HepG2 (cell line): Measurements from ENCODE around the gene DCAF4L1. TPM values are rescaled to one million over a fixed set of nuclear protein-coding genes. Genes with fewer than 3 reads are reported as not detected.
A peak's percentile ranks its signal among the peaks of the same experiment; 100 is the strongest.

Source experiments
- ATAC-seq: fragments of 200-7000 bp; cut with Tn5 transposase; 3 replicates; pipeline ENCODE4 v1.9.1; 2020; ENCODE audit warnings: mild to moderate bottlenecking, moderate library complexity
- BruUV-seq: library from RNA; stranded (reverse); fragments of 400-500 nt; replicated peaks from 2 replicates; lab custom pipeline; 2021; lab: Mats Ljungman, UMichigan
- CTCF ChIA-PET: fragments of 300-600 bp; formaldehyde crosslinking; extraction: SDS; loops from one replicate; lab custom pipeline; 2021; ENCODE audit warnings: low total read pairs, inconsistent platforms, low intra/inter-chr PET ratio; lab: Yijun Ruan, JAX
- POLR2A ChIA-PET: fragments of 350-600 bp; sonication (Branson Sonifier 250); formaldehyde crosslinking; loops from one replicate; lab custom pipeline; 2020; ENCODE audit warnings: antibody characterized with exemption, inconsistent platforms; lab: Yijun Ruan, JAX
- DNase-seq: peaks from one replicate; pipeline ENCODE4 v3.0.0-alpha.2; 2015; ENCODE audit warnings: low spot score
- FAIRE-seq: peaks from 3 replicates; lab custom pipeline; 2011; peaks lifted over from hg19 to GRCh38; lab: Jason Lieb, UNC
- H2AFZ ChIP-seq: one replicate; pipeline ENCODE4 v1.6.1; 2011; ENCODE audit warnings: low read length, inconsistent platforms
- H3K27ac ChIP-seq: fragments of 300-600 bp; 3 replicates; pipeline ENCODE4 v1.8.0; 2011; ENCODE audit warnings: mixed run types, mild to moderate bottlenecking, mixed read lengths, low read length, inconsistent platforms; ENCODE audit not compliant: insufficient read depth; ENCODE audit errors: extremely low read length
- H3K27me3 ChIP-seq, 2 experiments: fragments of 200-600 bp in 1 of 2; 2 replicates in 1 of 2; 3 replicates in 1 of 2; pipeline versions ENCODE4 v1.6.0 to v1.8.0; 2011; ENCODE audit warnings: low read length in 2 of 2, mild to moderate bottlenecking in 2 of 2, moderate library complexity in 2 of 2, inconsistent platforms in 1 of 2; ENCODE audit not compliant: insufficient read depth in 2 of 2, control insufficient read depth in 1 of 2
- H3K36me3 ChIP-seq, 2 experiments: fragments of 200-600 bp in 1 of 2; replicated peaks in 1 of 2; 2 replicates in 1 of 2; 3 replicates in 1 of 2; pipeline versions ENCODE4 v1.5.1 to v1.8.0; 2011; ENCODE audit warnings: low read length in 2 of 2, inconsistent platforms in 1 of 2; ENCODE audit not compliant: insufficient read depth in 2 of 2, control insufficient read depth in 1 of 2
- H3K4me1 ChIP-seq: 2 replicates; pipeline ENCODE4 v1.5.1; 2012; ENCODE audit warnings: low read length, inconsistent platforms; ENCODE audit not compliant: insufficient read depth
- H3K4me2 ChIP-seq: 2 replicates; pipeline ENCODE4 v1.6.0; 2011; ENCODE audit warnings: low read depth, low read length, inconsistent platforms
- H3K4me3 ChIP-seq, 3 experiments: fragments of 200-600 bp in 1 of 3; sonication (generic), shearing (Covaris generic) in 1 of 3; replicated peaks in 1 of 3; 2 replicates each; pipeline ENCODE4 v1.5.1; 2011 to 2016; ENCODE audit warnings: low read length in 3 of 3, inconsistent platforms in 2 of 3, low read depth in 2 of 3, mild to moderate bottlenecking in 2 of 3, control low read depth in 1 of 3, mixed read lengths in 1 of 3; ENCODE audit not compliant: insufficient read depth in 1 of 3
- H3K79me2 ChIP-seq: one replicate; pipeline ENCODE4 v1.6.1; 2011; ENCODE audit warnings: low read length, inconsistent platforms; ENCODE audit not compliant: insufficient read depth
- H3K9ac ChIP-seq: 2 replicates; pipeline ENCODE4 v1.6.0; 2011; ENCODE audit warnings: mild to moderate bottlenecking, low read depth, low read length, inconsistent platforms; ENCODE audit not compliant: insufficient read depth
- H3K9me3 ChIP-seq: 2 replicates; pipeline ENCODE4 v1.5.1; 2012; ENCODE audit warnings: mild to moderate bottlenecking, low read length
- H4K20me1 ChIP-seq: 2 replicates; pipeline ENCODE4 v1.6.0; 2011; ENCODE audit warnings: inconsistent platforms, mild to moderate bottlenecking, low read length, moderate library complexity; ENCODE audit not compliant: insufficient read depth
- ERF ChIP-seq: IDR thresholded peaks from 2 replicates; pipeline ENCODE4 v1.6.1; 2018; ENCODE audit warnings: missing biosample characterization, missing genetic modification reagents
- FOSL2 ChIP-seq: sonication (generic); formaldehyde crosslinking; IDR thresholded peaks from 2 replicates; pipeline ENCODE4 v1.4.0; 2020; ENCODE audit warnings: missing genetic modification reagents
- HNF4A ChIP-seq: sonication (generic); formaldehyde crosslinking; IDR thresholded peaks from 2 replicates; pipeline ENCODE4 v1.4.0; 2020; ENCODE audit warnings: missing genetic modification reagents
- MAF1 ChIP-seq: sonication (generic); formaldehyde crosslinking; IDR thresholded peaks from 2 replicates; pipeline ENCODE4 v1.5.0; 2020; ENCODE audit warnings: missing genetic modification reagents, borderline replicate concordance
- NFYB ChIP-seq: sonication (generic); formaldehyde crosslinking; IDR thresholded peaks from 2 replicates; pipeline ENCODE4 v1.4.0; 2020; ENCODE audit warnings: missing genetic modification reagents
- RBAK ChIP-seq: sonication (generic); formaldehyde crosslinking; IDR thresholded peaks from 2 replicates; pipeline ENCODE4 v1.5.1; 2020; ENCODE audit warnings: mild to moderate bottlenecking, missing genetic modification reagents
- WIZ ChIP-seq: sonication (generic); formaldehyde crosslinking; IDR thresholded peaks from 2 replicates; pipeline ENCODE4 v1.5.1; 2020; ENCODE audit warnings: mild to moderate bottlenecking, missing genetic modification reagents
- ZNF207 ChIP-seq: fragments of 450-650 bp; IDR thresholded peaks from 2 replicates; pipeline ENCODE4 v1.6.1; 2016; ENCODE audit warnings: antibody characterized with exemption, borderline replicate concordance
- ZNF282 ChIP-seq: fragments of 450-650 bp; IDR thresholded peaks from 2 replicates; pipeline ENCODE4 v1.6.1; 2018; ENCODE audit not compliant: partially characterized antibody
- WGBS: methylation state at CpG from one replicate; pipeline ENCODE4 v1.1.6; 2017; ENCODE audit warnings: low lambda C conversion rate; 5-methylcytosine and 5-hydroxymethylcytosine counted together
- in situ Hi-C: cut with HindIII; loops from 2 replicates; pipeline ENCODE4 v1.10.0; 2017; ENCODE audit warnings: low pct_unique_long_range_greater_than_20kb; ENCODE audit not compliant: extremely low pct_ligation_motif_present
- intact Hi-C: fragments of 100-400 bp; cut with micrococcal nuclease; formaldehyde crosslinking; loops from one replicate; pipeline ENCODE4 v1.10.0; 2022; ENCODE audit not compliant: unreplicated experiment
- polyA plus RNA-seq, 8 experiments: library from polyadenylated mRNA; depleted of rRNA in 3 of 8; stranded (reverse) in 7 of 8; unstranded in 1 of 8; fragments of >200 nt; fragmentation: Illumina TruSeq in 4 of 8; extraction: Trizol in 4 of 8; gene quantifications; 2 replicates each; pipeline versions ENCODE4 v1.2.1 to v1.2.3, GENCODE V29; 2011 to 2016; ENCODE audit warnings: low read depth in 4 of 8, missing spikeins in 1 of 8, mixed read lengths in 1 of 8; ENCODE audit not compliant: insufficient read depth in 1 of 8
- total RNA-seq, 5 experiments: library from RNA; depleted of rRNA; stranded (reverse); fragments of >200 nt; fragmentation: Illumina TruSeq; extraction: Trizol; gene quantifications; 2 replicates each; pipeline ENCODE4 v1.2.3, GENCODE V29; 2016; ENCODE audit warnings: low read depth in 1 of 5
- TF ChIP-seq, protein P1 (sequence below): sonication (generic); formaldehyde crosslinking; IDR thresholded peaks from 2 replicates; pipeline ENCODE4 v1.4.0; 2020; ENCODE audit warnings: missing genetic modification reagents, borderline replicate concordance
- TF ChIP-seq, protein P2 (sequence below): sonication (generic); formaldehyde crosslinking; IDR thresholded peaks from 2 replicates; pipeline ENCODE4 v1.4.0; 2020; ENCODE audit warnings: mild to moderate bottlenecking, missing genetic modification reagents, borderline replicate concordance

Gene DCAF4L1
- total and polyA plus RNA-seq, 2 of the 13 experiments (the other 11 are each of a cell fraction or from before 2014, with no cell fraction given), result 0.05 to 0.09 TPM

DNA sequence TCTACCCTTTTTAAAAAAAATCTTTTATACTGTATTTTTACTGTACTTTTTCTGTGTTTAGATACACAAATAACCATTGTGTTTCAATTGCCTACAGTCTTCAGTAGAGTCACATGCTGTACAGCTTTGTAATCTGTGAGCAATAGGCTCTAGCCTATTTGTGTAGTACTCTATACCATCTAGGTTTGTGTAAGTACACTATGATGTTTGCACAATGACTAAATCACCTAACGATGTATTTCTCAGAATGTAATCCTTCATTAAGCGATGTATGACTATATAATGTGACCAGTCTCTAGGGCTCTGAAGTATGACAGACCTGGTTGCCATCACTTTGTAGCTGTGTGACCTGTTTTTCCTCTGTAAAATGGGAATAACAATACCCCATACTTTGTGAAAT is 14.2 kb upstream of the DCAF4L1 start:
- in situ Hi-C loops (no loop called here), intact Hi-C loops (no loop called here)
- DNase-seq (no peak), ATAC-seq (peak; percentile 40; the same call in 1 of the 3 replicates), FAIRE-seq (no peak)
- no peak overlapping the region for H2AFZ ChIP-seq
- H3K27me3 ChIP-seq, result no peaks in the 10 kb centered on the region; a peak in 1 of 5 replicates
- CTCF ChIA-PET, result no interaction called here
- no peak overlapping the region for H3K27ac ChIP-seq
- no peak overlapping the region for H3K9ac ChIP-seq
- POLR2A ChIA-PET, result no interaction called here
- no peak overlapping the region for H3K4me3 ChIP-seq
- H3K36me3 ChIP-seq, result no peaks in the 10 kb centered on the region
- H3K4me1 ChIP-seq, result no peaks in the 10 kb centered on the region
- H3K79me2 ChIP-seq, result no peaks in the 10 kb centered on the region
- no peak for TF ChIP-seq HNF4A (CRISPR knock-in tag)
- no peak for TF ChIP-seq MAF1 (CRISPR knock-in tag)
- peaks cover 5% of the 10 kb centered on the region for H3K9me3 ChIP-seq
- H3K4me2 ChIP-seq, result no peak overlapping the region
- no peaks in the 10 kb centered on the region for H4K20me1 ChIP-seq
- 23% methylated on average over 2 of the region's 2 CpGs for WGBS
- BruUV-seq, result no TSS peak

DNA sequence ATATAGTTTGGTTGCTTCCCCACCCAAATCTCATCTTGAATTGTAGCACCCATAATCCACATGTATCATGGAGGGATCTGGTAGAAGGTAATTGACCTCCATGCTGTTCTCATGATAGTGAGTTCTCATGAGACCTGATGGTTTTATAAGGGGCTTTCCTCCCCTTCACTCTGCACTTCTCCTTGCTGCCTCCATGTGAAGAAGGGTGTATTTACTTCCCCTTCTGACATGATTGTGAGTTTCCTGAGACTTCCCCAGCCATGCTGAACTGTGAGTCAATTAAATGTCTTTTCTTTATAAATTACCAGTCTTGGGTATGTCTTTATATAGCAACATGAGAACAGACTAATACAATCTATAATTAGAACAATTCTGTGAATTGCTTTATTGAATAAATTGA is 11.9 kb upstream of the DCAF4L1 start:
- BruUV-seq, result no TSS peak
- TF ChIP-seq, protein P1, sequence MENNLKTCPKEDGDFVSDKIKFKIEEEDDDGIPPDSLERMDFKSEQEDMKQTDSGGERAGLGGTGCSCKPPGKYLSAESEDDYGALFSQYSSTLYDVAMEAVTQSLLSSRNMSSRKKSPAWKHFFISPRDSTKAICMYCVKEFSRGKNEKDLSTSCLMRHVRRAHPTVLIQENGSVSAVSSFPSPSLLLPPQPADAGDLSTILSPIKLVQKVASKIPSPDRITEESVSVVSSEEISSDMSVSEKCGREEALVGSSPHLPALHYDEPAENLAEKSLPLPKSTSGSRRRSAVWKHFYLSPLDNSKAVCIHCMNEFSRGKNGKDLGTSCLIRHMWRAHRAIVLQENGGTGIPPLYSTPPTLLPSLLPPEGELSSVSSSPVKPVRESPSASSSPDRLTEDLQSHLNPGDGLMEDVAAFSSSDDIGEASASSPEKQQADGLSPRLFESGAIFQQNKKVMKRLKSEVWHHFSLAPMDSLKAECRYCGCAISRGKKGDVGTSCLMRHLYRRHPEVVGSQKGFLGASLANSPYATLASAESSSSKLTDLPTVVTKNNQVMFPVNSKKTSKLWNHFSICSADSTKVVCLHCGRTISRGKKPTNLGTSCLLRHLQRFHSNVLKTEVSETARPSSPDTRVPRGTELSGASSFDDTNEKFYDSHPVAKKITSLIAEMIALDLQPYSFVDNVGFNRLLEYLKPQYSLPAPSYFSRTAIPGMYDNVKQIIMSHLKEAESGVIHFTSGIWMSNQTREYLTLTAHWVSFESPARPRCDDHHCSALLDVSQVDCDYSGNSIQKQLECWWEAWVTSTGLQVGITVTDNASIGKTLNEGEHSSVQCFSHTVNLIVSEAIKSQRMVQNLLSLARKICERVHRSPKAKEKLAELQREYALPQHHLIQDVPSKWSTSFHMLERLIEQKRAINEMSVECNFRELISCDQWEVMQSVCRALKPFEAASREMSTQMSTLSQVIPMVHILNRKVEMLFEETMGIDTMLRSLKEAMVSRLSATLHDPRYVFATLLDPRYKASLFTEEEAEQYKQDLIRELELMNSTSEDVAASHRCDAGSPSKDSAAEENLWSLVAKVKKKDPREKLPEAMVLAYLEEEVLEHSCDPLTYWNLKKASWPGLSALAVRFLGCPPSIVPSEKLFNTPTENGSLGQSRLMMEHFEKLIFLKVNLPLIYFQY, result no peak
- TF ChIP-seq, protein P2, sequence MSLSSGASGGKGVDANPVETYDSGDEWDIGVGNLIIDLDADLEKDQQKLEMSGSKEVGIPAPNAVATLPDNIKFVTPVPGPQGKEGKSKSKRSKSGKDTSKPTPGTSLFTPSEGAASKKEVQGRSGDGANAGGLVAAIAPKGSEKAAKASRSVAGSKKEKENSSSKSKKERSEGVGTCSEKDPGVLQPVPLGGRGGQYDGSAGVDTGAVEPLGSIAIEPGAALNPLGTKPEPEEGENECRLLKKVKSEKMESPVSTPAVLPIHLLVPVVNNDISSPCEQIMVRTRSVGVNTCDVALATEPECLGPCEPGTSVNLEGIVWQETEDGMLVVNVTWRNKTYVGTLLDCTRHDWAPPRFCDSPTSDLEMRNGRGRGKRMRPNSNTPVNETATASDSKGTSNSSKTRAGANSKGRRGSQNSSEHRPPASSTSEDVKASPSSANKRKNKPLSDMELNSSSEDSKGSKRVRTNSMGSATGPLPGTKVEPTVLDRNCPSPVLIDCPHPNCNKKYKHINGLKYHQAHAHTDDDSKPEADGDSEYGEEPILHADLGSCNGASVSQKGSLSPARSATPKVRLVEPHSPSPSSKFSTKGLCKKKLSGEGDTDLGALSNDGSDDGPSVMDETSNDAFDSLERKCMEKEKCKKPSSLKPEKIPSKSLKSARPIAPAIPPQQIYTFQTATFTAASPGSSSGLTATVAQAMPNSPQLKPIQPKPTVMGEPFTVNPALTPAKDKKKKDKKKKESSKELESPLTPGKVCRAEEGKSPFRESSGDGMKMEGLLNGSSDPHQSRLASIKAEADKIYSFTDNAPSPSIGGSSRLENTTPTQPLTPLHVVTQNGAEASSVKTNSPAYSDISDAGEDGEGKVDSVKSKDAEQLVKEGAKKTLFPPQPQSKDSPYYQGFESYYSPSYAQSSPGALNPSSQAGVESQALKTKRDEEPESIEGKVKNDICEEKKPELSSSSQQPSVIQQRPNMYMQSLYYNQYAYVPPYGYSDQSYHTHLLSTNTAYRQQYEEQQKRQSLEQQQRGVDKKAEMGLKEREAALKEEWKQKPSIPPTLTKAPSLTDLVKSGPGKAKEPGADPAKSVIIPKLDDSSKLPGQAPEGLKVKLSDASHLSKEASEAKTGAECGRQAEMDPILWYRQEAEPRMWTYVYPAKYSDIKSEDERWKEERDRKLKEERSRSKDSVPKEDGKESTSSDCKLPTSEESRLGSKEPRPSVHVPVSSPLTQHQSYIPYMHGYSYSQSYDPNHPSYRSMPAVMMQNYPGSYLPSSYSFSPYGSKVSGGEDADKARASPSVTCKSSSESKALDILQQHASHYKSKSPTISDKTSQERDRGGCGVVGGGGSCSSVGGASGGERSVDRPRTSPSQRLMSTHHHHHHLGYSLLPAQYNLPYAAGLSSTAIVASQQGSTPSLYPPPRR (CRISPR knock-in tag), result no peak
- no peak for TF ChIP-seq ZNF282
- TF ChIP-seq WIZ, result no peak
- TF ChIP-seq ZNF207, result no peak
- TF ChIP-seq ERF (CRISPR knock-in tag), result no peak
- TF ChIP-seq RBAK (CRISPR knock-in tag), result no peak
- no peak for TF ChIP-seq FOSL2 (CRISPR knock-in tag)
- no peak for TF ChIP-seq NFYB (CRISPR knock-in tag)

More for the DNA sequence above, 11.9 kb upstream of the DCAF4L1 start:
- no peak for FAIRE-seq
- CTCF ChIA-PET, result no interaction called here
- DNase-seq, result no peak
- no peak for ATAC-seq
- Histone ChIP-seq H3K79me2 (no peaks in the 10 kb centered on the region), H3K9ac (no peak overlapping the region), H3K4me3 (no peak overlapping the region), H4K20me1 (no peaks in the 10 kb centered on the region), H2AFZ (no peak overlapping the region), H3K4me1 (no peaks in the 10 kb centered on the region), H3K4me2 (no peak overlapping the region), H3K9me3 (peaks cover 5% of the 10 kb centered on the region), H3K27ac (no peak overlapping the region), H3K36me3 (no peaks in the 10 kb centered on the region), H3K27me3 (no peaks in the 10 kb centered on the region; a peak in 1 of 5 replicates)
- in situ Hi-C loops (no loop called here), intact Hi-C loops (no loop called here)
- POLR2A ChIA-PET, result no interaction called here
